Measurements from ENCODE around the gene TC2N. TPM values are rescaled to one million over a fixed set of nuclear protein-coding genes. Genes with fewer than 3 reads are reported as not detected.

TC2N gene
- total RNA-seq, 1 donor from 2014 or later = not detected

DNA sequence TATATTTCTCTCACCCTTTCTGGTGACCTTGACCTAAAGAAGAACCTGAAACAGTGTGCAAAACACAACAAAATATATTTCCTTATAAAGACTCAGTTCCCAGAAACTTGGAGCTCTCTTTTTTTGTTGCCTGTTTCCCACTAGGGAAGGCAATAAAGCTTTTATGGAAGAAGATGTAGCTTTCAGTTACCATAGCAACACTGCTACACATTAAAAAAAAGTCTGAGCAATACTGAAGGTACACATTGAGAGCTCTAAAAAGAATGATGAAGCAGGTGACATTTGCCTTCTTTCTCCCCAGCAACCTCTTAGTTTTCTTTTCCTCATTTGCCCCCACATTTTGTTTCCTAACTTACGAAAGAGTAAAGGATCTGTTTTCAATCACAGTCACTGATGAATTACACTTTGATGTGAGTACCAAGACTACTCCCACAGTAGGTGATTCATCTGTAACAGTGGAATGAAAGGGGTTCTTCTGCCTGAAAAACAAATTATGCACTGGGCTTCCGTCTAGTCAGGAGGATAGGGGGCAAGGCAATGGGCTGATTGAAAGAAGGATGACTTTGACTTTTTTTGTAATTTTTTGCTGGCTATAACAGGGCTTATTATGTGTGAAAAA lies 134.4 kb downstream of the TC2N start:
- H3K27ac Mint-ChIP-seq (ENCODE audit: unreplicated experiment) = no peak overlapping the region
- no peak overlapping the region for H3K4me3 Mint-ChIP-seq
- DNase-seq (ENCODE audit: low read depth, low spot score) = no peak
- no peaks in the 10 kb centered on the region for H3K27me3 Mint-ChIP-seq (ENCODE audit: low read depth)
- peaks cover 2% of the 10 kb centered on the region for H3K36me3 Mint-ChIP-seq (ENCODE audit: low read depth)
- TF ChIP-seq, protein P1, sequence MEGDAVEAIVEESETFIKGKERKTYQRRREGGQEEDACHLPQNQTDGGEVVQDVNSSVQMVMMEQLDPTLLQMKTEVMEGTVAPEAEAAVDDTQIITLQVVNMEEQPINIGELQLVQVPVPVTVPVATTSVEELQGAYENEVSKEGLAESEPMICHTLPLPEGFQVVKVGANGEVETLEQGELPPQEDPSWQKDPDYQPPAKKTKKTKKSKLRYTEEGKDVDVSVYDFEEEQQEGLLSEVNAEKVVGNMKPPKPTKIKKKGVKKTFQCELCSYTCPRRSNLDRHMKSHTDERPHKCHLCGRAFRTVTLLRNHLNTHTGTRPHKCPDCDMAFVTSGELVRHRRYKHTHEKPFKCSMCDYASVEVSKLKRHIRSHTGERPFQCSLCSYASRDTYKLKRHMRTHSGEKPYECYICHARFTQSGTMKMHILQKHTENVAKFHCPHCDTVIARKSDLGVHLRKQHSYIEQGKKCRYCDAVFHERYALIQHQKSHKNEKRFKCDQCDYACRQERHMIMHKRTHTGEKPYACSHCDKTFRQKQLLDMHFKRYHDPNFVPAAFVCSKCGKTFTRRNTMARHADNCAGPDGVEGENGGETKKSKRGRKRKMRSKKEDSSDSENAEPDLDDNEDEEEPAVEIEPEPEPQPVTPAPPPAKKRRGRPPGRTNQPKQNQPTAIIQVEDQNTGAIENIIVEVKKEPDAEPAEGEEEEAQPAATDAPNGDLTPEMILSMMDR (conservative IDR thresholded peaks at IDR 0.05) = no peak
- H3K4me1 Mint-ChIP-seq = peaks cover 13% of the 10 kb centered on the region
- peaks cover 2% of the 10 kb centered on the region for H3K9me3 Mint-ChIP-seq

DNA sequence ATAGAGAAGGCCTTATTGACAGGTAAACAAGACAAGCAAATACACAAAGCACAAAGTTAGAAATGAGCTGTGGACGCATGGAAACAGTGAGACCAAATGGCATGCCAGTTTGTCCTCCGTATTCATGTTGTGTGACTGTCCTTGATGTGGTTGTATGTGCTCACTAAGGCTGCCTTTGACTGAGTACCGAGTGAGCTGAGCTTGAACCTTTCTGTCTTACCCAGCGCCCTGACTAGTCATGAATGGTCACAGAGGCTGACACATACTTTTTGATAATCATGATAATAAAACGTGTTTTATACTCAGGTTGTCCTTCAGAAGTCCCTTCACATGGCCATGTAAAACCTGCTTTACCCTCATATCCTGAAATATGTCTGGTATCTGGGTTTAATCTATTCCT lies 134.9 kb downstream of the TC2N start:
- H3K27me3 Mint-ChIP-seq (ENCODE audit: low read depth) = no peaks in the 10 kb centered on the region
- TF ChIP-seq, protein P1 (conservative IDR thresholded peaks at IDR 0.05) = no peak
- H3K36me3 Mint-ChIP-seq (ENCODE audit: low read depth) = peaks cover 2% of the 10 kb centered on the region
- H3K4me3 Mint-ChIP-seq = no peak overlapping the region
- H3K27ac Mint-ChIP-seq (ENCODE audit: unreplicated experiment) = no peak overlapping the region
- peaks cover 17% of the 10 kb centered on the region for H3K4me1 Mint-ChIP-seq
- H3K9me3 Mint-ChIP-seq = peaks cover 2% of the 10 kb centered on the region
- DNase-seq (ENCODE audit: low read depth, low spot score) = no peak

DNA sequence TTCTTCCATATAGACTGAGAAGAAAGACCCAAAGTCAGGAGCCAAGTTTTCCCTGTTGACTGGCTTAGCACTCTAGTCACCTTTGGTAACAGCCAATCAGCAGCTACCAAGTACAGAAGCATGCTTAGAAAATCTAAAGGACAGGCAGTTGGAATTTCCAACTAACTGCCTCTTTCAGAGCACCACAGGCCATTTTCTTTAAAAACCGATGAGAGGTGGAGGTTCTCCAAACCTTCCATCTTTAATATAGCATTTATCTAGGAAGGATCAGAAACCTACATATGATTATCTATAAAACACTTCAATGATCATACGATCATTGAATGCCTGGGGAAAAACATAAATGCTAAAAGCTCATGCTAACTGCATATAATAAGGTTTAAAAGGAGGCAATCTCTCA lies 135.3 kb downstream of the TC2N start, which contains the start of gene CATSPERB:
Gene CATSPERB, minus strand, starts transcription at position 101 of the 400 bp plus-strand sequence. CDS start 2,607 bp downstream, outside the sequence.
- Mint-ChIP-seq H3K4me1 (peaks cover 20% of the 10 kb centered on the region), H3K27ac (ENCODE audit: unreplicated experiment) (no peak within 1 kb of the TSS), H3K4me3 (no peak within 1 kb of the TSS), H3K36me3 (ENCODE audit: low read depth) (peaks cover 2% of the 10 kb centered on the region), H3K9me3 (peaks cover 2% of the 10 kb centered on the region), H3K27me3 (ENCODE audit: low read depth) (no peaks in the 10 kb centered on the region)
- TF ChIP-seq, protein P1 (conservative IDR thresholded peaks at IDR 0.05) = no peak
- no peak for DNase-seq (ENCODE audit: low read depth, low spot score)

DNA sequence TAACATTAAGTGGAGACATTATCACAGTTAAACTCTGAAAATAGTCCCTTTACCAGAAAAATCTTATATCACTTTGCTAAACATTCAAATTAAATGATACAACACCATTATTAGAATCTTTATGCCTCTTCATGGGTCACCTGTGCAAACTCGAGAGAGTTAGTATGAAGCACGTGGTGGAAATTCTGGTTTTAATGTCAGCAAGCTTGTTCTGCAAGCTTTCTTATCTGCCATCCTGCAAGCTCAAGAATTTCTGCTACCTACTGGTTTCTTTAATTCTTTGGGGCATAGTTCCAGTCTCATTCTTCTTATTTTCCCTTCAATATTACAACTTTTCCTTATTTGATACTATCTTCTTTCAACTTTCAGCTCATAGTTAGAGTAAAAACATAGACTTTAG lies 136.3 kb downstream of the TC2N start:
- no peak overlapping the region for H3K27ac Mint-ChIP-seq (ENCODE audit: unreplicated experiment)
- peaks cover 2% of the 10 kb centered on the region for H3K36me3 Mint-ChIP-seq (ENCODE audit: low read depth)
- no peak for DNase-seq (ENCODE audit: low read depth, low spot score)
- peaks cover 2% of the 10 kb centered on the region for H3K9me3 Mint-ChIP-seq
- H3K4me1 Mint-ChIP-seq = peaks cover 28% of the 10 kb centered on the region
- TF ChIP-seq, protein P1 (conservative IDR thresholded peaks at IDR 0.05) = no peak
- H3K27me3 Mint-ChIP-seq (ENCODE audit: low read depth) = no peaks in the 10 kb centered on the region
- no peak overlapping the region for H3K4me3 Mint-ChIP-seq

DNA sequence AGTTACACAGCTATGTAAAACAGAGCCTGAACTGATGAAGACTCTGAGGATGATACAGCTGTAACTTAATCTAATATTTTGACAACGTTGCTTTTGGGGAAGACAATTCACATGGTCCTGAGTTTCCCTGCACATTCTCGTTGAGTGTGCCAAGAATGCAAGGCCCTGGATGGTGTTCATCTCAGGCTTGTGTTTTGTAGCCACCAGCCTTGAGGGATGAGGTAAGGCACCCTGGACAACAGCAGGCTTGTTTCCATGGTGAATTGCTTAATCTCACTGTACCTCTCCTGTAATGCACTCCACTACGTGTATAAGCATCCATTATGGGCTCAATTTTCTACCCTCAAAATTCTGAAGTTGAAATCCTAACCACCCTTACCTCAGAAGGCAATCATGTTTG lies 137.6 kb downstream of the TC2N start:
- DNase-seq (ENCODE audit: low read depth, low spot score) = no peak
- H3K36me3 Mint-ChIP-seq (ENCODE audit: low read depth) = no peaks in the 10 kb centered on the region
- no peaks in the 10 kb centered on the region for H3K9me3 Mint-ChIP-seq
- no peaks in the 10 kb centered on the region for H3K27me3 Mint-ChIP-seq (ENCODE audit: low read depth)
- H3K4me3 Mint-ChIP-seq = no peak overlapping the region
- TF ChIP-seq, protein P1 (conservative IDR thresholded peaks at IDR 0.05) = no peak
- H3K4me1 Mint-ChIP-seq = peaks cover 28% of the 10 kb centered on the region
- H3K27ac Mint-ChIP-seq (ENCODE audit: unreplicated experiment) = no peak overlapping the region

Other genes starting within 250 kb of the TC2N start
- not detected in 2 replicates for gene CATSPERB, start 135.4 kb downstream of the TC2N start, total RNA-seq
- 0.61 and 1.0 TPM in 2 replicates for gene FBLN5, start 80.2 kb upstream of the TC2N start, total RNA-seq
- gene TRIP11, start 172.5 kb upstream of the TC2N start, total RNA-seq = 39.1 and 41.3 TPM in 2 replicates
- gene ATXN3, start 239.0 kb upstream of the TC2N start, total RNA-seq = 25.9 and 30.2 TPM in 2 replicates